NK-92 (cell line): ENCODE measurements around the gene SREBF1.

Source experiments
- DNase-seq: peaks from one replicate; lab custom pipeline; 2025; ENCODE audit not compliant: unreplicated experiment; lab: John Stamatoyannopoulos, UW

The SREBF1 gene

GRCh38 chr17:17836818-17837379 lies at the start of gene SREBF1:
SREBF1 (minus strand) TSS chr17:17836986; CDS start chr17:17836817, 169 bp downstream.
- DNase-seq, result no peak

DNA sequence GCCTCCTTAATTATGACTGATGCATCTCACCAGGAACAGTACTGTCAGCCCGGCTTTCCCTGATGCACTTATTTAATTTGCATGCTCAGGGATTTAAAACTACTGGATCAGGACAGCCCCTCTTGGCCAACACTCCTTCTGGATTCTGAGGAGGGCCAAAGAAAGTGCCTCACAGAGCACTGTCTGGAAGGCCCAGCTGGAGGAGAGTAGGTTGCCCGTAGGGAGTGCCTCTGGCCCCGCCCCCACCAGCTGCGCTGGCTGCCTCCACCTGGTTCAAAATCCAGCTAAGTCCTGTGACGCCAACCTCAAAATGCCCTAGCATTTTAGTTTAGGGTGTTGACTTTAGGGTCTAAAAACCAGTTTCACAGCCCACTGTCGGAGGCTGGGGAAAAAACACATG lies 49.4 kb upstream of the SREBF1 start:
- DNase-seq, result no peak

DNA sequence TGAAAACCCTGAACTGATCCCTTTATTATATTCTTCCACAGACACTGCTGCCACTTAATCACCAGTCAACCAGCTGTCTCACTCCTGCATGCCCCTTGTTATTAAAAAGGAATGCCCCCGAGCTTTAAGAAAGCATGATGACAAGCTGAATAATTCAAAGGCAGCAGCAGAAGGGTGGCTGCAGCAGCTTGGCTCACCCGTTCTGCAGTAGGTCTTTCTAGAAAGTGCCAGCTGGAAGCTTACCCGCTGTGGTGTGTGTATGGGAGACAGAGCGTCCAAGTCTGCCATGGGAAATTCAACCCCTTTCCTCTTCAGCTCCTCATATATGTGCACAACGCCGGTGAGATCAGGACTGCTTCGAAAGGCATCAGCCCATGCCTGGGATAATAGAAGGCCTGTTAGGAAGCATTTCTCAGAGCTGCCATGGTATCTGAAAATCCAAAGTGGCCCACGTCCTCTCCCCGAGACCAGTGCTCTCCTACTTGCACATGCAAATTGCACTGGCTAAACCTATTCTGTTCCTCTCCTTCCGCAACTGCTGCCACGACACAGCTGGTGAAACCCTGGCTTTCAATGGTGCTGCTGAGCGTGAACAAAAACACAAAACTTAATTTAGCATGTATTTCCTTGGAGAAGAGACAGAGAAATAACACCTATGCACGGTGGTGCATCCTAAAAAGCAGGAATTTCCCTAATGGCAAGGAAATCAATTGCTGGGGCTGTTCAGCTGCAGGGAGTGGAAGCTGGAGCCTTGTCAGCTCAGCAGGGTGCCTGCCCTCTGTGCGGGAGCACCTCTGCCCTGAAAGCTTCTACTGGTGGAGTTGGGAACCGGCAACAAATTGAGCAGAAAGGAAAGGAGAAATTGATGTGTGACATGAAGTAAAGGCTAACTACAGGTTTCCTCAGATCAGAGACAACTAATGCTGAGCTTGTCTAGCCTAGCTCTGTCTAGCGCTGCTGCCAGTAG lies 47.9 kb upstream of the SREBF1 start:
- DNase-seq, result no peak

- DNase-seq, result no peak
Observed at GRCh38 chr17:17883801-17884200, 47.0 kb upstream of the SREBF1 start.

DNA sequence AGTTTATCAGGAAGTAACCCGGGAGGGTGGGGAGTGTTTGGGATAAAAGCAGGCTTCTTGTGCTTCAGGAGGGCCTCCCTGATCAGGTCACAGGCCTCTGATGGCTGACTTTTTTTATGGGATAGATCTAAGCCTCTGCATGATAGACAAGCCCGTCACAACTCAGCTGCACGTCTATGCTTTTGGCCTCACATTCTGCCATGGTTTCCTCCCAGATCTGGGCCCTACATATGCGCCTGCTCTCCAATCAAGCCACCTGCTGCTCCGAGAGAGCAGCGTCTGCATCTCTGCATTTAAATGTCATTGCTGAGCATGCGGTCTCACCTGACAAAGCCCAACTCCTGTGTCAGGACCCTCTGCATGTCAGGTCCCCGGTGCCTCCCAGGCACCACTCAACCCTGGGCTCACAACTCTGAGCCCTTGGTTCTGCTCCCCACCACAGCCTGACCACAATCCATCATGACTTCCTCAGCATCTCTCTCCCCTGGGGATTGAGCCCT lies 45.3 kb upstream of the SREBF1 start:
- DNase-seq, result no peak

DNA sequence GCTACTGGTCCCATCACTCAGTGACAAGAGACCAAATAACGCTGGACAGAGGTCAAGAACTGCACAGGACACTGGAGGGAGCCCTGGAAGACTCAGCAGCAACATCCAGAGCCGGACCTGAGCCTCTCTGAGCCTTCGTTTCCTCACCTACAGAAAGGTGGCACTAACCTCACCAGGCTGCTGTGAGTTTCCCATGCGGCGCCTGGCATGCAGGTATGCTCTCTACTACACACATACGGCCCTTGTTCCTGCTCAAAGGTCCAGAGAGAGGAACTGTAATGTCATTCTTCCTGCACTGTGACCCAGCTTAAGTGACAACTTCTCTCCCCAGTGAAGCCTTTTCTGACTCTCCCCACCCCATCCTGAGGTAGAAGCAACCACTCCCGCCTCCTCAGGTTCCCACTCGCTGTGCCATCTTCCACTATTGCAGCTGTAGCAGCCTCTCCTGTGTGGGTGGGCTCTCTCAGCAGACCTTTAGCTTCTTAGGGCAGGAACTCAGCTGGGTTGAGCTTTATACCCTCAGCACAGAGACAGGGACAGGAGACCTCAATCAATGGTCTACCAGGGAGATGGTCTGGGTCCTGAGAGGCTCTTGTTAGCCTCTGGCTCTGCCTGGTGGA lies 43.9 kb upstream of the SREBF1 start:
- DNase-seq, result no peak

- DNase-seq, result no peak
Observed at GRCh38 chr17:17877529-17878358, 41.0 kb upstream of the SREBF1 start.

- DNase-seq, result no peak
Observed at GRCh38 chr17:17876959-17877528, 40.3 kb upstream of the SREBF1 start.

DNA sequence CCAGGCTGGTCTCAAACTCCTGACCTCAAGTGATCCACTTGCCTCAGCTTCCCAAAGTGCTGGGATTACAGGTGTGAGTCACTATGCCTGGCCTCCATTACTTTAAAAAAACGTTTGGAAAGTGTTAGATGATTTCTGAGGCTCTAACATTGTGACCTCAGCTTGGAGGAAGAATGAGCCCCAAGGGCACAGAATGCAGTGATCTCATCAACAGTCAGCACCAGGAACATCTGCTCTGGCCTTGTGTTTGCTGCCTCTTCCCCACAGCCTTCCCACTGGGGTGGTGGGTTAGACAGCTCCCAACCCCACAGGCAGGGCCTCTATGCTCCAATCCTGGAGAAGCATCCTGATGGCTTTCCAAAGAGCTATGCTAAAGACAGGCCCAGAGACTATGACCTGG lies 37.7 kb upstream of the SREBF1 start:
- DNase-seq, result no peak

- no peak for DNase-seq
Observed at GRCh38 chr17:17873450-17873991, 36.7 kb upstream of the SREBF1 start.

GRCh38 chr17:17872547-17873345 lies 36.0 kb upstream of the SREBF1 start:
- no peak for DNase-seq

GRCh38 chr17:17871913-17872312 lies 35.1 kb upstream of the SREBF1 start:
- no peak for DNase-seq

- DNase-seq, result no peak
Observed at GRCh38 chr17:17870247-17870646, 33.5 kb upstream of the SREBF1 start.

DNA sequence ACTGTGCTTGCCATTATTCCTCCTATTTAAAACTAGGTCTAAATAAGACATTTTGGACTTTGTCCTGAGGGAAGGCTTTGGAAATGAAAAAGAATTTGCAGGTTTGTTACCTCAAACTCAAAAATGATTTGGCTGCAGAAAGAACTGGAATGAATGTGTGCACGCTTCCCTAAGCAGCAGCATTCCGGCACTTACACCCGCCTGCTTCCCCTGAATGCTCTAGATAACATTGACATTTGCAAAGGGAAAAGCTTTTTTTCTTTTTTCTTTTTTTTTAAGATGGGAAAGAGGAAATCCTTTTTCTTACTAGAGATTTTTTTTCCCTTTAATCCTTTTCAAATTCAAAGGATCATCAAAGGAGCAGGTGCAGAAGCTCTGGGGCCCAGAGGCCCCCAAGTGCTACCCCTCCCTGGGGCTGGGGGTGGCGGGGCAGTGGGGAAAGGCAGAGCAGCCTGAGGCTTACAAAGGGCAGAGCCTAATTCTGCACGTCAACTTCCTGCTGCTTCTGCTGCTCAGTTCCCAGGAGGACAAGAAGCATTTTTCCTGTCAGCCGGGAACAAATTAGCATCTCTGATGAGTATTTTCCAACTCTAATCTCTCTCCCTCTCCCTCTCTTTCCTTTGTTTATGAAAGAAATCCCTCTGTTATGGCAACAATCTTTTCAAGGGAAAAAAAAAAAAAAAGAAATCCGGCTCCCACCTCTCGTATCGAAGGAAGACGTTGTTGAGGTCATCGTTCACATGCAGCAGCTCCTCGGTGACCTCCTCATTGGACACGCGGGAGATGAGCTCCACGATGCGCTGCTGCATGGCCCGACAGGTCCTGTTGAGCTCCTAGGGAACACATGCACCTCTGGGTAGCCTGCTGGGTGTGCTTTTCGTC lies 32.1 kb upstream of the SREBF1 start:
- DNase-seq, result no peak

DNA sequence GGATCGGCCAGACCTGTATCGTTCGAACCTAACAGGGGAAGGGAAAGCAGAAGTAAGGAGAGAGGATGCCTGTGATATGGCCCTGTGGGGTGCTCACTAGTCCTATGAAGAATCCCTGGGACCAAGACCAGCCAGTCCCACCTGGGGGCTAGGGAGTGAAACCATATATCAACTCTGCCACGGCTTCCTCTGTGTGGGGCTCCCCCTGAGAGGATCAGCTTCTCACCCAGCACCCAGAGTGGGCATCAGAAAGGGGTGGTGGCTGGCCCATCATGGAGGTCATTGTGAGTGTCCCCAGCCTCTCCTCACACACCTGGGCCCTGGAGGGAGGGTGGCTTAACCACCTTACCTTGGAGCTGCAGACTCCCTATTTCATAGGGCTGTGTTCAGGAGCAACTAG lies 30.1 kb upstream of the SREBF1 start:
- DNase-seq, result no peak

- no peak for DNase-seq
Observed at GRCh38 chr17:17866425-17866824, 29.6 kb upstream of the SREBF1 start.

DNA sequence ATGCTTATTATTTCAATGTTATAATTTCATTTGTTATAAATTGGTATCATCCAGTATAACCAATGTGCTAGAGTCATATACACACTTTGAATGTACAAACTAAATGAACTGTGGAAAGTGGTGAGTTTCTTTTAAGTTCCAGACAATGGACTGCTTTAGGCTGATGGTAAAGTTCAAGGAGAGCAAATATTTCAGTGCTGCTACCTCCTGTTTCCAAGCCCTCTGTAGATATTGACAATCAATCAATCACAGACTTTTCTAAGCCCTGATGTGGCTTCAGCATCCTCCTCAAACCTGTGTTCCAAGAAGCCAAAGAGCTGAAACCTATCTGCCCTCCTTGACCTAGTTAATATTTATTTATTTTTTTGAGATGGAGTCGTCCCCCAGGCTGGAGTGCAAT lies 28.2 kb upstream of the SREBF1 start:
- no peak for DNase-seq

GRCh38 chr17:17860766-17861107 lies 24.0 kb upstream of the SREBF1 start:
- DNase-seq, result no peak
